ENCODE data around the gene C1R. TPM values are rescaled to one million over a fixed set of nuclear protein-coding genes. Genes with fewer than 3 reads are reported as not detected.

Gene C1R
- total RNA-seq, 3 donors from 2014 or later (not counting 1 experiment from before 2014, with no cell fraction given), result 6.4 to 7.8 (median 6.6) TPM

DNA sequence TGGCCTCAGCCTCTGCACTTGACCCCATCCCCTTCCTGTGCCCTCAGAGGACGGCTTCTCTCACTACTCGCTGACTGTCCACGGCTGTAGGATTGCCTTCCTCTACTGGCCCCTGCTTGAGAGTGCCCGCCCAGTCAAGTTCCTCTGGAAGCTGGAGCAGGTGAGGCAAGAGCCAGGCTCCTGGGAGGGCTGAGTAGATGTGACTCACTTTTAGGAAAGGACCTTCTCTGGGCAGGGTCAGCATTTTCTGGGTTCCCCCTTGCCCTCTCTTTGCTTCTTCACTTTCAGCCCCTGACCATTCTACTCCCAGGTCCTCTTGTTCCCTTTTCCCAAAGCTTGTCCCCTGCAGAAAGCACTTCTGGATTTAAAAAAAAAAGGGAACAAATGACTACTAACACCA, 45.7 kb upstream of the C1R start:
- Histone ChIP-seq H3K9me3 (ENCODE audit: control insufficient read depth, insufficient read depth, low read length) (no peaks in the 10 kb centered on the region), H3K27ac (ENCODE audit: low read length) (no peak overlapping the region), H3K36me3 (ENCODE audit: control insufficient read depth, insufficient read depth, low read length) (peaks cover 91% of the 10 kb centered on the region), H3K4me1 (ENCODE audit: control insufficient read depth, insufficient read depth, low read length) (peaks cover under 1% of the 10 kb centered on the region), H3K27me3 (ENCODE audit: control insufficient read depth, insufficient read depth, low read length) (no peaks in the 10 kb centered on the region), H3K4me3 (ENCODE audit: low read length) (no peak overlapping the region)
- Mint-ChIP-seq H3K27ac (no peak overlapping the region), H3K36me3 (peaks cover 7% of the 10 kb centered on the region), H3K27me3 (ENCODE audit: low read depth in 2 of 2) (no peaks in the 10 kb centered on the region), H3K4me1 (peaks cover 6 to 20% of the 10 kb centered on the region in 2 donors), H3K4me3 (no peak overlapping the region), H3K9me3 (no peaks in the 10 kb centered on the region)
- 90% methylated on average over 4 of the region's 4 CpGs for WGBS (ENCODE audit: insufficient coverage)
- intact Hi-C loops (cut with micrococcal nuclease), result no loop called here
- ATAC-seq (no peak), DNase-seq (no peak)
- TF ChIP-seq, protein P1, sequence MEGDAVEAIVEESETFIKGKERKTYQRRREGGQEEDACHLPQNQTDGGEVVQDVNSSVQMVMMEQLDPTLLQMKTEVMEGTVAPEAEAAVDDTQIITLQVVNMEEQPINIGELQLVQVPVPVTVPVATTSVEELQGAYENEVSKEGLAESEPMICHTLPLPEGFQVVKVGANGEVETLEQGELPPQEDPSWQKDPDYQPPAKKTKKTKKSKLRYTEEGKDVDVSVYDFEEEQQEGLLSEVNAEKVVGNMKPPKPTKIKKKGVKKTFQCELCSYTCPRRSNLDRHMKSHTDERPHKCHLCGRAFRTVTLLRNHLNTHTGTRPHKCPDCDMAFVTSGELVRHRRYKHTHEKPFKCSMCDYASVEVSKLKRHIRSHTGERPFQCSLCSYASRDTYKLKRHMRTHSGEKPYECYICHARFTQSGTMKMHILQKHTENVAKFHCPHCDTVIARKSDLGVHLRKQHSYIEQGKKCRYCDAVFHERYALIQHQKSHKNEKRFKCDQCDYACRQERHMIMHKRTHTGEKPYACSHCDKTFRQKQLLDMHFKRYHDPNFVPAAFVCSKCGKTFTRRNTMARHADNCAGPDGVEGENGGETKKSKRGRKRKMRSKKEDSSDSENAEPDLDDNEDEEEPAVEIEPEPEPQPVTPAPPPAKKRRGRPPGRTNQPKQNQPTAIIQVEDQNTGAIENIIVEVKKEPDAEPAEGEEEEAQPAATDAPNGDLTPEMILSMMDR (IDR thresholded peaks at IDR 0.05), result no peak

DNA sequence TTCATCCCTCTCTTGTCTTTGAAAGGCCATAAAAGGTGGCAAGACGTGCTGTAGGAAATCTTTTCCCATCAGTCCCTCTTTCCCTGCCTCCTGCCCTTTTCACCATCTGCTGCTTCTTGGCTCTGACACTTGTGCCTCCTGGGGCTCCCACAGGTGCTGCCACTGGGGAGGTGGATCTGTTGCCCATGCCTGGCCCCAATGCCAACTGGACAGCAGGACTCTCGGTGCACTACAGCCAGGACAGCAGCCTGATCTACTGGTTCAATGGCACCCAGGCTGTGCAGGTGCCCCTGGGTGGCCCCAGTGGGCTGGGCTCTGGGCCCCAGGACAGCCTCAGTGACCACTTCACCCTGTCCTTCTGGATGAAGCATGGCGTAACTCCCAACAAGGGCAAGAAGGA, 44.4 kb upstream of the C1R start:
- H3K27me3 Mint-ChIP-seq (ENCODE audit: low read depth in 2 of 2), result no peaks in the 10 kb centered on the region
- intact Hi-C loops (cut with micrococcal nuclease), result no loop called here
- H3K9me3 ChIP-seq (ENCODE audit: control insufficient read depth, insufficient read depth, low read length), result no peaks in the 10 kb centered on the region
- DNase-seq, result no peak
- no peak overlapping the region for H3K4me3 Mint-ChIP-seq
- no peak overlapping the region for H3K27ac Mint-ChIP-seq
- WGBS (ENCODE audit: insufficient coverage), result 97% methylated on average over 3 of the region's 3 CpGs
- H3K36me3 ChIP-seq (ENCODE audit: control insufficient read depth, insufficient read depth, low read length), result peaks cover 80% of the 10 kb centered on the region
- TF ChIP-seq, protein P1 (IDR thresholded peaks at IDR 0.05), result no peak
- no peak for ATAC-seq
- H3K4me1 Mint-ChIP-seq, result peaks cover 14 to 23% of the 10 kb centered on the region in 2 donors
- H3K36me3 Mint-ChIP-seq, result peaks cover 5% of the 10 kb centered on the region
- peaks cover 12% of the 10 kb centered on the region for H3K4me1 ChIP-seq (ENCODE audit: control insufficient read depth, insufficient read depth, low read length)
- H3K9me3 Mint-ChIP-seq, result no peaks in the 10 kb centered on the region
- no peak overlapping the region for H3K4me3 ChIP-seq (ENCODE audit: low read length)
- H3K27me3 ChIP-seq (ENCODE audit: control insufficient read depth, insufficient read depth, low read length), result no peaks in the 10 kb centered on the region
- H3K27ac ChIP-seq (ENCODE audit: low read length), result no peak overlapping the region

DNA sequence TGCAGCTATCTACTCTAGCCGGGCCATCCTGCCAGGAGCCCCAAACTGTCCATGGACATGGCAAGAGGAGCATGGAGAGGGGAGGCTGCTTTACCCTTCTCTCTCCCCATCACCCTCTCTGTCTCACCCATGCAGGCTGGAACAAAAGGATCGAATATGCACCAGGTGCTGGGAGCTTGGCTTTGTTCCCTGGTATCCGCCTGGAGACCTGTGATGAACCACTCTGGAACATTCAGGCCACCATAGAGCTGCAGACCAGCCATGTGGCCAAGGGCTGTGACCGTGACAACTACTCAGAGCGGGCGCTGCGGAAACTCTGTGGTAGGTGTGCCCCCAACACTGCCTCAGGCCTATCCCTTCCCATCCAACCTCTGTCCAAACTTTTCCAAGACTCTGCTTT, 43.8 kb upstream of the C1R start:
- 99% methylated on average over 7 of the region's 7 CpGs for WGBS (ENCODE audit: insufficient coverage)
- TF ChIP-seq, protein P1 (IDR thresholded peaks at IDR 0.05), result no peak
- Mint-ChIP-seq H3K36me3 (no peaks in the 10 kb centered on the region), H3K4me1 (peaks cover 20 to 27% of the 10 kb centered on the region in 2 donors), H3K9me3 (no peaks in the 10 kb centered on the region), H3K27me3 (ENCODE audit: low read depth in 2 of 2) (no peaks in the 10 kb centered on the region), H3K27ac (no peak overlapping the region), H3K4me3 (no peak overlapping the region)
- Histone ChIP-seq H3K4me1 (ENCODE audit: control insufficient read depth, insufficient read depth, low read length) (peaks cover 19% of the 10 kb centered on the region), H3K27ac (ENCODE audit: low read length) (no peak overlapping the region), H3K9me3 (ENCODE audit: control insufficient read depth, insufficient read depth, low read length) (no peaks in the 10 kb centered on the region), H3K36me3 (ENCODE audit: control insufficient read depth, insufficient read depth, low read length) (peaks cover 74% of the 10 kb centered on the region), H3K27me3 (ENCODE audit: control insufficient read depth, insufficient read depth, low read length) (no peaks in the 10 kb centered on the region), H3K4me3 (ENCODE audit: low read length) (no peak overlapping the region)
- ATAC-seq, result no peak
- no peak for DNase-seq
- intact Hi-C loops (cut with micrococcal nuclease), result no loop called here

Data from natural killer cell (primary cell).